HFFc6 (cell line): ENCODE data around the gene SLMAP. TPM values are rescaled to one million over a fixed set of nuclear protein-coding genes. Genes with fewer than 3 reads are reported as not detected.
A peak's percentile ranks its signal among the peaks of the same experiment; 100 is the strongest.

Experiments
- DNase-seq: peaks from one replicate; pipeline ENCODE4 v3.0.0-alpha.2; 2018
- H3K27ac Mint-ChIP-seq: 2 replicates; pipeline ENCODE4 v1.8.0; 2020; ENCODE audit warnings: mild to moderate bottlenecking, mixed read lengths
- H3K27me3 Mint-ChIP-seq: 2 replicates; pipeline ENCODE4 v1.8.0; 2021; ENCODE audit warnings: mild to moderate bottlenecking, moderate library complexity, mixed read lengths; ENCODE audit not compliant: insufficient read depth
- H3K36me3 Mint-ChIP-seq: 2 replicates; pipeline ENCODE4 v1.8.0; 2021; ENCODE audit warnings: low read depth, mixed read lengths
- H3K4me1 Mint-ChIP-seq: 2 replicates; pipeline ENCODE4 v1.8.0; 2020; ENCODE audit warnings: low read depth, mixed read lengths
- H3K4me3 Mint-ChIP-seq: 2 replicates; pipeline ENCODE4 v1.8.0; 2020; ENCODE audit warnings: mild to moderate bottlenecking, moderate library complexity, mixed read lengths
- H3K9me3 Mint-ChIP-seq: 2 replicates; pipeline ENCODE4 v1.8.0; 2020; ENCODE audit warnings: mild to moderate bottlenecking, mixed read lengths
- total RNA-seq, 6 experiments: library from RNA; stranded (reverse); fragmentation: NEBNext Ultra II Directional; extraction: Animal tissue kit (Norgen Biotek cat#: 25700); gene quantifications; 2 replicates in 1 of 6; 3 replicates in 5 of 6; pipeline ENCODE4 v1.2.3, GENCODE V29; 2021
- TF ChIP-seq, protein P1 (sequence below): fragments of 200-600 bp; sonication (generic); IDR thresholded peaks from 2 replicates; pipeline ENCODE4 v1.5.0; 2021; ENCODE audit warnings: antibody characterized with exemption, mild to moderate bottlenecking

Gene SLMAP
- total RNA-seq, 6 experiments from 2014 or later, result 51.1 to 54.8 (median 52.3) TPM

DNA sequence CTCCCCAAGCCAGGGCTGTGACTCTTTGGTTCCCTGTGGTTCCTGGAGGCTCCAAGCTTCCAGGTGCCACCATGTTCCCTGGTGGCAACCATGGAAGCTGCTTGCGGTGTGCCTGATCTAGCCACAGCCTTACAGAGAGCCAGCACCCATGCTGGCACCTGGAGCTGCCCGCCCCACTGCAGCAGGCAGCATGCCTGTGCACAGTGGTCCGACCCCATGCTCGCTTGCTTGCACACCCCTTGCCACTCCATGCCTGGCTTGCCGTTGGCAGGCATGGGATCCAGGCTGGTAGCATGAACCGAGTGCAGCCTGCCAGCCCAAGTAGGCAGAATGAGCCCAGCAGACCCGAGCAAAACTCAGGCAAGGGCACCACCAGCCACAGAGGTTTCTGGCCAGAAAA, 53.9 kb downstream of the SLMAP start:
- Mint-ChIP-seq H3K4me3 (no peak overlapping the region), H3K4me1 (peaks cover 33% of the 10 kb centered on the region), H3K36me3 (peaks cover 8% of the 10 kb centered on the region), H3K9me3 (no peaks in the 10 kb centered on the region), H3K27ac (no peak overlapping the region), H3K27me3 (no peaks in the 10 kb centered on the region)
- TF ChIP-seq, protein P1, sequence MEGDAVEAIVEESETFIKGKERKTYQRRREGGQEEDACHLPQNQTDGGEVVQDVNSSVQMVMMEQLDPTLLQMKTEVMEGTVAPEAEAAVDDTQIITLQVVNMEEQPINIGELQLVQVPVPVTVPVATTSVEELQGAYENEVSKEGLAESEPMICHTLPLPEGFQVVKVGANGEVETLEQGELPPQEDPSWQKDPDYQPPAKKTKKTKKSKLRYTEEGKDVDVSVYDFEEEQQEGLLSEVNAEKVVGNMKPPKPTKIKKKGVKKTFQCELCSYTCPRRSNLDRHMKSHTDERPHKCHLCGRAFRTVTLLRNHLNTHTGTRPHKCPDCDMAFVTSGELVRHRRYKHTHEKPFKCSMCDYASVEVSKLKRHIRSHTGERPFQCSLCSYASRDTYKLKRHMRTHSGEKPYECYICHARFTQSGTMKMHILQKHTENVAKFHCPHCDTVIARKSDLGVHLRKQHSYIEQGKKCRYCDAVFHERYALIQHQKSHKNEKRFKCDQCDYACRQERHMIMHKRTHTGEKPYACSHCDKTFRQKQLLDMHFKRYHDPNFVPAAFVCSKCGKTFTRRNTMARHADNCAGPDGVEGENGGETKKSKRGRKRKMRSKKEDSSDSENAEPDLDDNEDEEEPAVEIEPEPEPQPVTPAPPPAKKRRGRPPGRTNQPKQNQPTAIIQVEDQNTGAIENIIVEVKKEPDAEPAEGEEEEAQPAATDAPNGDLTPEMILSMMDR, result no peak
- DNase-seq, result no peak

- Mint-ChIP-seq H3K27ac (no peak overlapping the region), H3K36me3 (peaks cover 8% of the 10 kb centered on the region), H3K4me3 (no peak overlapping the region), H3K9me3 (no peaks in the 10 kb centered on the region), H3K27me3 (no peaks in the 10 kb centered on the region), H3K4me1 (peaks cover 28% of the 10 kb centered on the region)
- TF ChIP-seq, protein P1, result no peak
- DNase-seq, result no peak
Measured at GRCh38 chr3:57810471-57811137, 54.5 kb downstream of the SLMAP start.

- H3K27me3 Mint-ChIP-seq, result no peaks in the 10 kb centered on the region
- DNase-seq, result no peak
- TF ChIP-seq, protein P1, result no peak
- H3K36me3 Mint-ChIP-seq, result peaks cover 8% of the 10 kb centered on the region
- H3K9me3 Mint-ChIP-seq, result no peaks in the 10 kb centered on the region
- no peak overlapping the region for H3K27ac Mint-ChIP-seq
- H3K4me3 Mint-ChIP-seq, result no peak overlapping the region
- H3K4me1 Mint-ChIP-seq, result peaks cover 25% of the 10 kb centered on the region
Measured at GRCh38 chr3:57815036-57815435, 58.9 kb downstream of the SLMAP start.

- TF ChIP-seq, protein P1, result no peak
- Mint-ChIP-seq H3K9me3 (no peaks in the 10 kb centered on the region), H3K36me3 (peaks cover 8% of the 10 kb centered on the region), H3K27me3 (no peaks in the 10 kb centered on the region), H3K4me1 (peaks cover 25% of the 10 kb centered on the region), H3K27ac (peak overlapping the region; percentile 11), H3K4me3 (no peak overlapping the region)
- DNase-seq, result peak; percentile 4
Measured at GRCh38 chr3:57816471-57817095, 60.5 kb downstream of the SLMAP start.

DNA sequence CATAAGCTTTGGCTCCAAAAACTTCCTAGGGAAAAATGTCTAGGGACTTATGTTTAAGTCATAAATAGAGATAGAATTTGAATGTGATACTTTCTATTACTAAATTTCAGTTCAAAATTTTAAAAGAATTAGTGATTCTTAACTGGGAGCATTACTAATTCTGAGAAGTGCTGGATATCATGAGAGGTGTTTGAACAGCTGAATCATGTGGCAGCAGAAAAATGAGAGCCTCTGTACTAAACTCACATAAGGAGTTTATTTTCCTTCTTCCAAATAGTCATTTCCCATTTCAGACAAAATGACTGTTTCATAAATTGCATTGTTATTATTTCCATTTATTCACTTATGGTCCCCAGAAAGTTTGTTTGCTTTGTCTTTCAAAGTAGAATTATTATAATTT, 62.7 kb downstream of the SLMAP start:
- H3K4me3 Mint-ChIP-seq, result no peak overlapping the region
- H3K9me3 Mint-ChIP-seq, result no peaks in the 10 kb centered on the region
- H3K27me3 Mint-ChIP-seq, result no peaks in the 10 kb centered on the region; the same call in 1 of the 2 replicates
- TF ChIP-seq, protein P1, result no peak
- H3K36me3 Mint-ChIP-seq, result no peaks in the 10 kb centered on the region
- DNase-seq, result no peak
- H3K4me1 Mint-ChIP-seq, result peaks cover 39% of the 10 kb centered on the region
- H3K27ac Mint-ChIP-seq, result no peak overlapping the region
